SJSA1 (cell line): ENCODE data around the gene DICER1. TPM values are rescaled to one million over a fixed set of nuclear protein-coding genes. Genes with fewer than 3 reads are reported as not detected.
"Not testable (repeated sequence)": the region's sequence is repeated elsewhere in the genome, so short reads cannot be mapped to it uniquely, and the experiment has no call there.

Source experiments
- DNase-seq, 2 experiments: peaks; one replicate each; pipeline ENCODE4 v3.0.0-alpha.2; 2015 to 2020; ENCODE audit warnings: low spot score in 2 of 2, low read depth in 1 of 2
- H3K27ac ChIP-seq: fragments of 250-450 bp; sonication (Bioruptor Pico); 2 replicates; pipeline ENCODE4 v1.5.1; 2020; ENCODE audit warnings: mild to moderate bottlenecking, moderate library complexity
- H3K27me3 ChIP-seq: fragments of 250-450 bp; sonication (Bioruptor Pico); replicated peaks from 2 replicates; pipeline ENCODE4 v1.5.1; 2020; ENCODE audit warnings: mild to moderate bottlenecking, moderate library complexity
- H3K36me3 ChIP-seq: fragments of 250-450 bp; sonication (Bioruptor Pico); 2 replicates; pipeline ENCODE4 v1.5.1; 2020; ENCODE audit warnings: mild to moderate bottlenecking
- H3K4me1 ChIP-seq: fragments of 250-450 bp; sonication (Bioruptor Pico); replicated peaks from 2 replicates; pipeline ENCODE4 v1.6.1; 2021; ENCODE audit warnings: mild to moderate bottlenecking
- H3K4me3 ChIP-seq: fragments of 250-450 bp; sonication (Bioruptor Pico); 2 replicates; pipeline ENCODE4 v1.5.1; 2020; ENCODE audit warnings: mild to moderate bottlenecking
- H3K9me3 ChIP-seq: fragments of 250-450 bp; sonication (Bioruptor Pico); replicated peaks from 2 replicates; pipeline ENCODE4 v1.5.1; 2020; ENCODE audit warnings: mild to moderate bottlenecking
- total RNA-seq: library from RNA; depleted of rRNA; stranded (reverse); fragments of >200 nt; shearing (Covaris generic); gene quantifications from 2 replicates; pipeline ENCODE4 v1.2.3, GENCODE V29; 2014

DICER1 gene
- total RNA-seq, 1 experiment from 2014 or later: 28.6 TPM

- not testable (repeated sequence) for DNase-seq, H3K27me3 ChIP-seq, H3K4me1 ChIP-seq, H3K4me3 ChIP-seq, H3K9me3 ChIP-seq, H3K36me3 ChIP-seq, H3K27ac ChIP-seq
Measured at GRCh38 chr14:95175670-95176069, 18.3 kb upstream of the DICER1 start.

GRCh38 chr14:95174184-95174792 is 17.0 kb upstream of the DICER1 start:
- Histone ChIP-seq H3K36me3 (no peaks in the 10 kb centered on the region), H3K4me3 (no peak overlapping the region), H3K27me3 (no peaks in the 10 kb centered on the region), H3K4me1 (no peaks in the 10 kb centered on the region), H3K9me3 (no peaks in the 10 kb centered on the region), H3K27ac (no peak overlapping the region)
- no peak for DNase-seq

DNA sequence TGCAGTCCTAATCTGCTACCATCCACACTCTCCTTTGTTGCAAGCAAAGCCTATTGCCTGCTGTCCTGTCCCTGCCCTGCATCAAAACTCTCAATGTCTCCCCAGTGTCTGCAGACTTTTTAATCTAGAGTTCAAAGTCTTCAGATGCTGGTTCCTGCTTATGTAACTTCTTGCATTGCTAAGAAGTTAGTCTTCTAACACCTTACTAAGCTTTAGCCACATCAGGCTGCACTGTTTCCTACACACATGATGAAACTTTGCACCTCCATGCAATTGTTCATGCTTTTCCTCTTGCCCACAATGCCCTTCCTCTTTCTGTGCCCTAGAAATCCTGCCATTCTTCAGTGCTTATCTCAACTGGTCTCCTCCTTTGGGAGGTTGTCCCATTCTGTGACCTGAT is 16.2 kb upstream of the DICER1 start:
- no peak for DNase-seq
- no peaks in the 10 kb centered on the region for H3K9me3 ChIP-seq
- no peaks in the 10 kb centered on the region for H3K4me1 ChIP-seq
- no peak overlapping the region for H3K4me3 ChIP-seq
- no peaks in the 10 kb centered on the region for H3K27me3 ChIP-seq
- no peaks in the 10 kb centered on the region for H3K36me3 ChIP-seq
- H3K27ac ChIP-seq: no peak overlapping the region

- Histone ChIP-seq H3K9me3 (no peaks in the 10 kb centered on the region), H3K4me1 (no peaks in the 10 kb centered on the region), H3K4me3 (no peak overlapping the region), H3K36me3 (no peaks in the 10 kb centered on the region), H3K27me3 (no peaks in the 10 kb centered on the region), H3K27ac (no peak overlapping the region)
- no peak for DNase-seq
Measured at GRCh38 chr14:95167177-95167576, 9.8 kb upstream of the DICER1 start.

GRCh38 chr14:95165517-95165916 is 8.2 kb upstream of the DICER1 start:
- Histone ChIP-seq H3K9me3 (no peaks in the 10 kb centered on the region), H3K27ac (no peak overlapping the region), H3K27me3 (no peaks in the 10 kb centered on the region), H3K36me3 (no peaks in the 10 kb centered on the region), H3K4me3 (no peak overlapping the region), H3K4me1 (no peaks in the 10 kb centered on the region)
- no peak for DNase-seq

- no peaks in the 10 kb centered on the region for H3K4me1 ChIP-seq
Measured at GRCh38 chr14:95164506-95164905, 7.2 kb upstream of the DICER1 start.

DNA sequence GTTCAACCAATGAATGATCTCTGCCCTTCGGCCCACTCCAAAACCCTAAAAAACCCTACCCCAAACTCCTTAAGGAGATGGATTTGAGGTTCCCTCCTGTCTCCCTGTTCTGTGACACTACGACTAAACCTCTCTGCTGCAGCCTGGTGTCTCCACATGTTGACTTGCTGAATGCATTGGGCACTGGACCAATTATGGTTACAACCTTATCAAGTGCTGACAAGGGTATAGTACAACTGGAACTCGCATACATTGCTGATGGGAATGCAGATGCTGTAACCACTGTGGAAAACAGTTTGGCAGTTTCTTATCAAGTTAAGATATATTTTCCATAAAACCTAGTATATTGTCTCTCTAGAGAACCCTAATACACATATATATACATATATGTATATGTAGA is 6.3 kb upstream of the DICER1 start:
- H3K27ac ChIP-seq: no peak overlapping the region
- no peaks in the 10 kb centered on the region for H3K27me3 ChIP-seq
- no peak for DNase-seq
- H3K4me3 ChIP-seq: no peak overlapping the region
- H3K36me3 ChIP-seq: no peaks in the 10 kb centered on the region
- H3K9me3 ChIP-seq: no peaks in the 10 kb centered on the region
- no peaks in the 10 kb centered on the region for H3K4me1 ChIP-seq

More at GRCh38 chr14:95164506-95164905, 7.2 kb upstream of the DICER1 start:
- Histone ChIP-seq H3K27me3 (no peaks in the 10 kb centered on the region), H3K27ac (no peak overlapping the region), H3K9me3 (no peaks in the 10 kb centered on the region), H3K4me3 (no peak overlapping the region), H3K36me3 (no peaks in the 10 kb centered on the region)
- no peak for DNase-seq

DNA sequence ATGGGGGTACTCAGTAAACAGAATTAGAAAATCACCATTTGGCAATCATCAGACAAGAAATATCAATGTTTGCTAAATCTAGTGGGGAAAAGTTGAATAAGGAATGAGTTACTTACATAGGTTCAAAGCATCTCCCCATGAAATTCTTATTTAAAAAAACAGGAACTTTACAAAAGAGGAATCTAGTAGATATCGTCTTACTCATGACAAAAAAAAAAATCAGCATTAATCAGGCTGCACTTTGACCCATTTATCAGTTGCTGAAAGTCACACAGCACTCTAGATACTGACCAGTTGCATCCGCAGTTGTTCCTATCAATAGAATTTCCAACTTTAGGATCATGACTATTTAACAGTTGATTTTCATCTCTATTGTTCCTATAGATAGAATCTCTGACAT is 5.8 kb upstream of the DICER1 start:
- H3K27ac ChIP-seq: no peak overlapping the region
- H3K9me3 ChIP-seq: no peaks in the 10 kb centered on the region
- peaks cover 1% of the 10 kb centered on the region for H3K4me1 ChIP-seq
- H3K4me3 ChIP-seq: no peak overlapping the region
- DNase-seq: no peak
- no peaks in the 10 kb centered on the region for H3K27me3 ChIP-seq
- H3K36me3 ChIP-seq: no peaks in the 10 kb centered on the region

DNA sequence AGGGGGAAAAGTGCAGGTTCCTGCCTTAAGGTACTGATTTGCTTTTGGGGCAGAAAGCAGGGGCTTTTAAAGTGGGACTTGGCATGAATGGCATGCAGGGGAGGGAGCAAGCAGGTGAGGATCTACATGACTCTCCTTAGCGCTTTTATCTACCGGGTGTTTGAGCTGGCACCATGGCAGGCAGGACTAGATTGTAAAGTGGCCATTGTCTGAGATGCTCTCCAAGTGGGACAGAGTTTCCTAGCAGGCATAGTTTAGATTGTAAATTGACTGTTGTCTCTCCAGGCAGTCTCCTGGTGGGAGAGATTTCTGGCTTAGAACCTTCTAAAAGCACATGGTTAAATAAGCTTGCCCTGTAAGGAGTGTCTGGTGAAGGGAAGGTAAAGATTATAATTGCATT is 5.3 kb upstream of the DICER1 start:
- Histone ChIP-seq H3K36me3 (no peaks in the 10 kb centered on the region), H3K27ac (no peak overlapping the region), H3K9me3 (no peaks in the 10 kb centered on the region), H3K4me1 (peaks cover 5% of the 10 kb centered on the region), H3K27me3 (no peaks in the 10 kb centered on the region), H3K4me3 (no peak overlapping the region)
- DNase-seq: no peak

DNA sequence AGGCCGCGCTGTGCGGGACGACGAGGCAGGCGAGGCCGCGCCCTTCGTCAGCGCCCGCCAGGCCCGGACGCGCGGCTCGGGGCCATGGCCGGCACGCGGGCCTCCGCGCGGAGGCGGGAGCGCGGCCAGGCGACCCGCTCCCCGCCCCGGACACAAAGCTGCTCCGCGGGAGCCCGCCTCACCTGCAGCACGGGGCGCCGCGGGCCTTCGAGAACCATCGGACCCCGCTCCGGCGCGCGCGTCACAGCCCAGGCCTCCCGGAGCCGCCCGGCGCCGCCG is 342 bp downstream of the DICER1 start:
- H3K27me3 ChIP-seq: no peaks in the 10 kb centered on the region
- peak overlapping the region; percentile 86 for H3K27ac ChIP-seq
- peaks cover 13% of the 10 kb centered on the region for H3K36me3 ChIP-seq
- DNase-seq: no peak
- peak overlapping the region; percentile 95 for H3K4me3 ChIP-seq
- peaks cover 15% of the 10 kb centered on the region for H3K4me1 ChIP-seq
- no peaks in the 10 kb centered on the region for H3K9me3 ChIP-seq

GRCh38 chr14:95156161-95157047 is 925 bp downstream of the DICER1 start:
- Histone ChIP-seq H3K36me3 (peaks cover 13% of the 10 kb centered on the region), H3K27me3 (no peaks in the 10 kb centered on the region), H3K4me3 (peak overlapping the region; percentile 95), H3K9me3 (no peaks in the 10 kb centered on the region), H3K27ac (peak overlapping the region; percentile 86), H3K4me1 (peaks cover 15% of the 10 kb centered on the region)
- peak in 1 of 2 experiments; percentile 52 for DNase-seq

- Histone ChIP-seq H3K4me1 (peaks cover 15% of the 10 kb centered on the region), H3K27me3 (no peaks in the 10 kb centered on the region), H3K27ac (no peak overlapping the region), H3K36me3 (peaks cover 13% of the 10 kb centered on the region), H3K4me3 (no peak overlapping the region), H3K9me3 (no peaks in the 10 kb centered on the region)
- DNase-seq: no peak
Measured at GRCh38 chr14:95155045-95155444, 2.3 kb downstream of the DICER1 start.

DNA sequence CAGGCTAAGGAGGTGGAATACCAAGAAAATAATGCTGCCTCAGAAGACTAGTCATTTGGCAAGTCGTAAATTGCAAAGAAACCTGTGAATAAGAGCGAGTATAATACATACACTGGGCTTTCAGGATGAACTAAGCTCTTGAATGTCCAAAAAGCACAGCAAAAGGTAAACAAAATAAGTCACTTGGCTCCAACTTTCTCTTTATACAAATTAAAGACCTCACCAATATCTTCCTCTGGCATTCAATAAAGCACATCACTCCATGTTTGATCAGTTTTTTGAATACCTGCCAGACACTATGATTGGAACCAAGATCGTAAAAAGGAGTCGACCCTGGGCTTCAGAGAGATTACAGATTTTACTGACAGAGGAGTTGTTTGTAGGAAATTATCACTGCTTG is 3.5 kb downstream of the DICER1 start:
- DNase-seq: no peak
- peaks cover 13% of the 10 kb centered on the region for H3K36me3 ChIP-seq

DNA sequence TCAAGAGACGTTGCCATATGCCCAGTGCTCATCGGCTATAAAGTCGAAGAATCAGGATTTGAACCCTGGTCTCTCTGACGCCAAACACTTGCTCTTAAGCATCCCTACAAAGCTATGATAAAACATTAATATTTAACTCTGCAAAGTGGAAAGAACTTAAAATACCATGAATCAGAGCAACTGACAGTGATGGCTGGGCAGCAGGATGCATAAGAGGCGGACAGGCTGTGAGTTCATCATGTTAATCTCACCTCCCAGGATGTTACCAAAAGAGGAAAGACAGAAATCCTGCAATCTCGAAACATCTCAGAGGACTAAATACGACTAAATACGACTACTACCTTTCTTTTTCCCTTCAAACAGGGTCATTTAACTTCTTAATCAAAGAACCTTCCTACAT is 5.8 kb downstream of the DICER1 start:
- Histone ChIP-seq H3K36me3 (peaks cover 6% of the 10 kb centered on the region; the same call in 1 of the 2 replicates), H3K27me3 (no peaks in the 10 kb centered on the region), H3K4me3 (no peak overlapping the region), H3K27ac (no peak overlapping the region), H3K9me3 (no peaks in the 10 kb centered on the region), H3K4me1 (peaks cover 9% of the 10 kb centered on the region; the same call in 1 of the 2 replicates)
- no peak for DNase-seq

More for the DNA sequence above, 3.5 kb downstream of the DICER1 start:
- Histone ChIP-seq H3K4me1 (peaks cover 15% of the 10 kb centered on the region), H3K9me3 (no peaks in the 10 kb centered on the region), H3K27me3 (no peaks in the 10 kb centered on the region), H3K4me3 (no peak overlapping the region), H3K27ac (no peak overlapping the region)
